ENCODE measurements around the gene SREBF2.
"Not testable (repeated sequence)": the region's sequence is repeated elsewhere in the genome, so short reads cannot be mapped to it uniquely, and the experiment has no call there.

SREBF2 gene

DNA sequence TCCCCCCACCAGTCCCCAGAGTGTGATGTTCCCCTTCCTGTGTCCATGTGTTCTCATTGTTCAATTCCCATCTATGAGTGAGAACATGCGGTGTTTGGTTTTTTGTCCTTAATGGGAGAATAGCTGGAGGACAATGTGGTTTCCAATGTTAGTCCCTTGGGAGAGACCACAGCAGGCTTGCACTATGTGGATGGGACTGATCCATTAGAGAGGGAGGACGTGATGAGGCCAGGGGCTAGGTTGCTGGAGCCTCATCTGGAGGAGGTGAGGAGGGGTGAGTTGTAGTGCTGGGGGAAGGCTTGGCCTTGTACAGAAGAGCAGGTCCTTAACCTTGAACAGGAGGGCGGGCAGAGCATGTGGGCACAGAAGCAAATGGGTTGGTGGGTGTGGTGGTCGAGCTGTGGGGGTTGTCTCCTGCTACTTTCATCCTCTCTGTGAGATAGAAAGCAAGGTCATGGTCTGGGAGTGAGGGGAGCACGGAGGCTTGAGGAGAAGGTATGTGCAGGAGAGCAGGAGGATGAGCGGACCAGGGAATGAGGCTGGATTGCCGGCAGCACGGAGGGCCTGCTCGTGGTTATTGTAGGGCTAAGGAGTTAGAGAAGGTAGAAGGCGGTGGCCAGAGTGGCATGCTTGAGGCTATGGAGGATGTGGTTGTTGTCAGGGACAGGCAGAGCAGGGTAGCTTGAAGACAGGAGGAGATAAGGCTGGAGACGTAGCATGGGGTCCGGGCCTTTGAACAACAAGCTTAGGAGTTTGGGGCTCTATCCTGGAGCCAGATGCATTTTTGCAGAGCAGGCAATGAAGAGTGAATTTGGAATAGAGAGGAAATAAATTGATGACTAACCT is 11.2 kb upstream of the SREBF2 start:
- no peak for DNase-seq (ENCODE audit: low read depth)

DNA sequence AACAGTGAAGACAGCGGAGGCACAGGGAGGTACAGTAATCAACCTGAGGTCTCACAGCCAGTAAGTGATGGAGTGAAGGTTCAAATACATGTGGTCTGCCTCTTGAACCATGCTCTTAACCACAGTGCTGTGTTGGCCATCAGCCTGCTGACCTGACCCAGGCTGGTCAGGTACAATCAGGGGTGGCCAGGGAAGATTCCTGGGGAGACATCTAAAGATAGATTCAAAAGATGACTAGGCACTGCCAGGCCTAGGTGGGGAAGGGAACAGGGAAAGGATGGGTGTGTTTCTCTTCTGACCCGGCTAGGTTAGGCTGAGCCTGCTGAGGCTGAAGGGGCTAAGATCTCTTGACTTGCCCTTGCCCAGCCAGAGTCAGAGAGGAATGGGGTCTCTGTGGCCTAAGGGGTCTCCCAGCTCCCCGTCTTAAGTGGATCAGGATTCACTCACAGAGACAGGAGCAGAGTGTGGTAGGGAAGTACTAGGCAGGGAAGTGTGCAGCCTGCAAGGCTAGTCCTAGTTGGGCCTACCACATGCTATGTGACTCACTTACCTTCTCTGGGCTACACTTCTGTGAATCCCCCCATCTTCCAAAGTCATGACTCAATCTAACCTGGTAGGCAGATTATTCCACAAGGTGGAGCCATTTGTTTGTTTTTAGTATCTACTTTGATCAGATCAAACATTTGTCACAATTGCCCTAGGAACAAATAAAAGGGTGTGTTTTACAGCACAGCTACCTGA is 10.4 kb upstream of the SREBF2 start:
- DNase-seq (ENCODE audit: low read depth), result peak; percentile 6

DNA sequence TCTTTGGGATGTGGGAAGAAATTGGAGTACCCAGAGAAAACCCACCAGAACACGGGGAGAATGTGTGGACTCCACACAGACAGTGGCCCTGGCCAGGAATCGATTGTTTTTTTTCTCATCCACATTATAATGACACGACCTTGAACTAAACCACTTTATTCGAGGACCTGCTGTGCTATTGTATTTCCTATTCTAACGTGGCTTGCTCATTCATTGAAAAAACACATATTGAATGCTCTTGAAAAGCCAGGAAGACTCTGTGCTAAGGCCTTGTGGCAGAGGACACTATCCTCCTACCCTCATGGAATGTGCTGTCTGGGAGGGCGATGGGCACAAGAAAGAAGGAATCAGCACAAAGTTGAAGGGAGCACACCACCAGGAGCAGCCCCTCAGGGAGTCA is 9.1 kb upstream of the SREBF2 start:
- DNase-seq (ENCODE audit: low read depth), result no peak

DNA sequence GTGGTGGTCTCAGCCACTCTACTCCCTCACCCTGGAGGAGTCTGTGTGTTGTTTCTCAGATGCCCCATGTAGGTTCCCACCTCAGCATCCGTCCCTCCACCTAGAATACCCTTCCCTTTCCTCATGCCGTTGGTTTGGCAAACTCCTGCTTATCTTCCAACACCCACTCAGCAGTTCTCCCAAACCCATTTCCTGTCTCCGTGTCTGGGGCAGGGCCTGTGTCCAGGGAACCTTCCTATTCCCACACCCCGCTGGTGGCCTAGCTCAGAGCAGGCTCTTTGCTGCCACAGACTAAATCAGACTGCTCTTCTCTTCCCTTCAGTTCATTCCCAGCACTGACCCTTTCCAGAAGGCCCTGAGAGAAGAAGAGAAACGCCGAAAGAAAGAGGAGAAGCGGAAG is 7.5 kb upstream of the SREBF2 start:
- DNase-seq (ENCODE audit: low read depth), result no peak

DNA sequence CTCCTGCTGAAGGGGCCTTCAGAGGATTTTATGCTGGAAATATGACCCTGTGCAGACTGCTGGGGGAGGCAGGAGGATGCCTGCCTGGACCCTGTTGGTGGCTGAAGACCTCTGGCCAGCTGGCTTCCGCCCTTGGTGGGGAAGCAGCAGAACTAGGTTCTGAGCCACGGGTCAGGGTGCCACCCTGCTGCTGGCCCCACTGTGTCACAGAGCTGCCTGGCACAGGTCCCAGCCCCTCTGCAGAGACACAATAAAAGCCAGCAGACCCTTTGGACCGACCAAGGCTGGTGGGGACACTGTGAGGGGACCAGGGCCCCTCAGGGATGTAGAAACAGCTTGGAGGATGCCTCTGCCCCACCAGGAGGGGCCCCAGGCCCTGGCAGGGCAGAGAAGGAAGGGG is 6.9 kb upstream of the SREBF2 start:
- no peak for DNase-seq (ENCODE audit: low read depth)

DNA sequence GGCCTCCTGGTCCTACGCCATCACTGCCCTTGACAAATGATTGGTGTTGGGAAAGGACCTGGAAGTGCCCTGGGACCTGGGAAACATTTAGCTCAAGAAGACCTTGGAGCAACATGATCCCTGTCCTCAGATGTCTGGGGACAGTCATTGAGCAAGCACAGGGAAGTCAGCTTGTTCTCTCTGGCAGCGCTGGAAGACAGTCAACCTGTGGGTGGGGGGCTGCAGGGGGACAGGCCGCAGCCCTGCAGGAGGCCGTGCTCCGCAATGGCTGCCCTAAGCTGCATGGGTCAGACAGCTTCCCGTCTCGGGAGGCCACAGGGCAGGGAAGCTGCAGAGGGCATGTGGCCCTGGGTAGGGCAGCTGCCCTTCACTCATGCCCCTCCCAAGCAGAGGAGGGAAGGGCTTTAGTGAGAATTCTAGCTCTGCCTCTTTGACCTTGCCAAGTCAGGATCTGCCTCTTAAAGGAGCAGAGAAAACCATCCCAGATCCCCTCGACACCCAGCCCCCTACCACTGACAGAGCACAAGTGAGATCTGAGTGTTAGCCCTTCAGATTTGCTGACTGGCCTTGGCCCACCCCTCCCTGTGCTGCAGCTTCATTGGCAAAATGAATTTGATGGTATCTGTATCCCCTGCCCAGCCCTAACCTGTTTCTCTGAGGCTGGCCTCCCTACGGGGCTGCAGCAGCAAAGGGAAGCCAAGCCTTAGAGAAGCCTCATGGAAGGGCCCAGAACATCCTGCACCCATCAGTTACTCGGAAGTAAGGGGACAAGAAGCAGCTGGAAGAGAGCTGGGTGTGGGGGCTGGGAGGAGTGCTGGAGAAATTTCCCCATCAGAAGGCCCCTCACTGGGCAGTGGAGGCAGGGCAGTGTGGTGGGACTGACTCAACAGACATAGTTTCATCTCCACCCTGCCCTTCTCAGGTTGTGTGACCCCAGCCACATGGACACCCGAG is 6.2 kb upstream of the SREBF2 start:
- no peak for DNase-seq (ENCODE audit: low read depth)

DNA sequence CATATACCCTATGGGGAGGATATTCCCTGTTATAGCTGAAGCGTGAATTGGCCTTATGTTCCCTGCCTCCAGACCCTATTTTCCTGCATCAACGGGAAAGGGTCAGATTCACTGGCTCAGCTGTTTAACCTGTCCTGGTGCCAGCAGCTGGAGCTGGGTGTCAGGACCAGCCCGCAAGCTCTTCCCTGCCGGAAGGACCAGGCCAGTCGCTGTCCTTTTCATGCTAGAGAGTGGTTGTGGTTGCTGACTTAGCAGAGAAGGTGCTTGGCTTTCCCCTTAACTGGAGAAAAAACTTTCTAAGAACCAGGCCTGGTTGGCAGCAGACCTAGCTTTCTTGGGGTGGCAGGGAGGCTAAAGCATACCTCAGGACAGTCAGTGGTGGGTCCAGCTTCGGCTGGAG is 5.2 kb upstream of the SREBF2 start:
- no peak for DNase-seq (ENCODE audit: low read depth)

DNA sequence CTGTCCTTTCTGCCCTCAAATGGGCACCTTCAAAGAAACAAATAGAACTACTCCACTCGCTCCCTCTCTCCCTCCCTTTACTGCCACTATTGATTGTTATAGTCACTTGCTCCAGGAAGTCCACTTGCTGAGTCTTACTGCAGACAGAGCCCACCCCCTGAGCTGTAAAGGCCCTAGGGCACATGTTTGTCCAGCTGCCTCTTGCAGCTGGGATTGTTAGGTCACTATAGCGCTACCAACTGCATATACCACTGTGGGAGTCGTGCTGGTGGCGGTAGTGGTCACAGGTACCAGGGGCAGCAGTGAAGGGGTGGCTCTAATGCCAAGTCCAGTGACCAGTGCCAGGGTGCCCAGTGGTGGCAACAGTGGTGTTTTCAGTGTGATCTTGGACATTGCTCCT is 4.4 kb upstream of the SREBF2 start:
- no peak for DNase-seq (ENCODE audit: low read depth)

DNA sequence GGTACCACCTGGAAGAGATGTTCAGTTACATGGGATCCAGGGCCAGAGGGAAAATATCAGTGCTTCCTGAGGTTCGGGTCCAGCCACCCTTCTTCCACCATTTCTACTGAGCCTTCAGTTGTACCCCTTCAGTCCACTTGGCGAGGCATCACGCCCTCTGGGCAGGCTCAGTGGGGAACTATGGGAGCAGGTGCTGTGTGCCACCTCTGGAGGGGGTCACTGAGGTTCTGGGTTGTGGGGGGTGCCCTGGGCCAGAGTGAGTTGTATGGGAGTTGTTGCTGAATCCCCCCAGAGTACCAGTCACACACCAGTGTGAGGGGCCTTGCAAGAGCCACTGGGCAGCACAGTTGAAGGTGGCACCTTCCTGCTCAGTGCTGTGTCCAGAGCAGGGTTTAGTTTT is 2.7 kb upstream of the SREBF2 start:
- DNase-seq (ENCODE audit: low read depth), result no peak

DNA sequence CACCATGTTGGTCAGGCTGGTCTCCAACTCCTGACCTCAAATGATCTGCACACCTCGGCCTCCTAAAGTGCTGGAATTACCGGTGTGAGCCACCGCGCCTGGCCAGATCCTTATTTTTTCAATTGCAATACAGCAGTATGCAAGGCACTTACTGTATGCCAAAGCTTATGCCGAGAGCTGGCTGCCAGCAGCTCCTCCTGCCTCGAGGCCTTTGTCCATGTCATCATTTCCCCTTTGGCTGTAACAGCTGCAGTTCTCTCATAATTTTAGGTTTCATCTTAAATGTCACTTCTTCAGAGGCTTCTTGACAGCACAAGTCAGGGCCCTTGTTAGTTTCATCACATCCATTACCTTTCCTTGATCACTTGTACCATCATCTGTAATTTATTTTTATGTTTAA is 1.5 kb upstream of the SREBF2 start:
- DNase-seq (ENCODE audit: low read depth), result no peak

DNA sequence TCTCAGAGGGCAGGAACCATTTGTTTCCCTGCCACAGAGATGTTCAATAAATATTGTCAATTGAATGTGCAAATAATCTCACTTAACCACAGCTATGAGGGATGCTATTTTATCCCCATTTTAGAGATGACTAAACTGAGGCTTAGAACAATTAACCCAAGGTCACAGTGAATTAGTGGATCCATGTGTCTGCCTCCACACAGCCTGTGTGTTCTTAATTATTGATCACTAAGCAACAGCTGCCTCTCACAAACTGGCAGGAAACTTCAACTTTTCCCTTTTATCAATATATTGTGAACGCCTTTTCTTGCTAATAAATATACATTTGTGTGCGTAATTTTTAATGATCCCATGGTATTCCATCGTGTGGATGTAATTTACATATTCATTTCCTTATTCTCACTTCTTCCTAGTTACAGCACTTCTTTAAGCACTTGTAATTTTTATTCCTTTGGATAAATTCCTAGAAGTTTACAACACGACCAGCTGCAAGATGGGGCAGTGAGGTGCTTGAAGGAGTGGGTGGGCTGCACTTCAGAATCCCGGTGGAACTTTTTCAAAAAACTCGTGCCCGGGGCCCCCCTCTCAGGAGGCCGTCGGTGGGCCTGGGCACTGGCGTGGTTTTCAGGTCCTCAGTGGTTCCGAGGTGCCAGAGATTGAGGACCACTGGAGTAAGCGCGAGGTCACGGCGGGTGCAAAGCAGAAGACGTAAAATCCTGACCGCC is 915 bp upstream of the SREBF2 start:
- no peak for DNase-seq (ENCODE audit: low read depth)

DNA sequence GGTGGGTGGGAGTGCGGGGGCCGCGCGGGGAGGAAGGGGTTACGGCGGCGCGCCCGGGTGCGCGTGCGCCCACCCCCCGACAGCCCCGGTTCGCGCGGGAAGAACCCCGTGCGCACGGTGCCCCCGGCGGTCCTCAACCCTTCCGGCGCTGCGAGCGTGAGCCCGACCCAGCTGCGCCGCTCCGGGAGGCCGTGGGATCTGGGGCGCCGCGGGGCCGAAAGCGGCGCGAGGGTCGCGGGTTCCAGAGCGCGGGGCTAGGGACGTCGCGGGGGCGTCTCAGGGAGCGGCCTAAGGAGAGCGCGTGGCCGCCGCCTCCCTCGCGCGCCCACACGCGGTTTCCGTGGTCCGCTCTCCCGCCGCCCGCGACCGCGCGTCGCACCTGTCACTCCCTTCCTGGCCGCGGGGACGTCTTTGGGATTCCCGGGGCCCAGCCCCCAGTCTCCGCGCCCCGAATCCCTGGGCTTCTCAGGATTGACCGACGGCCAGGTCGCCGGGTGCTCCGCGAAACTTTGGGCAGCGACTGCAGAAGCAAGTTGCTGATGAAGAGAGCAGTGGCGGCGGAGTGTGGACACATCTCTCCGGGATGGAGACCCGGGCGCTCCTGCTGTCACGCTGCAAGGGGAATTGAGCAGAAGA is 582 bp downstream of the SREBF2 start:
- DNase-seq (ENCODE audit: low read depth), result peak; percentile 24

DNA sequence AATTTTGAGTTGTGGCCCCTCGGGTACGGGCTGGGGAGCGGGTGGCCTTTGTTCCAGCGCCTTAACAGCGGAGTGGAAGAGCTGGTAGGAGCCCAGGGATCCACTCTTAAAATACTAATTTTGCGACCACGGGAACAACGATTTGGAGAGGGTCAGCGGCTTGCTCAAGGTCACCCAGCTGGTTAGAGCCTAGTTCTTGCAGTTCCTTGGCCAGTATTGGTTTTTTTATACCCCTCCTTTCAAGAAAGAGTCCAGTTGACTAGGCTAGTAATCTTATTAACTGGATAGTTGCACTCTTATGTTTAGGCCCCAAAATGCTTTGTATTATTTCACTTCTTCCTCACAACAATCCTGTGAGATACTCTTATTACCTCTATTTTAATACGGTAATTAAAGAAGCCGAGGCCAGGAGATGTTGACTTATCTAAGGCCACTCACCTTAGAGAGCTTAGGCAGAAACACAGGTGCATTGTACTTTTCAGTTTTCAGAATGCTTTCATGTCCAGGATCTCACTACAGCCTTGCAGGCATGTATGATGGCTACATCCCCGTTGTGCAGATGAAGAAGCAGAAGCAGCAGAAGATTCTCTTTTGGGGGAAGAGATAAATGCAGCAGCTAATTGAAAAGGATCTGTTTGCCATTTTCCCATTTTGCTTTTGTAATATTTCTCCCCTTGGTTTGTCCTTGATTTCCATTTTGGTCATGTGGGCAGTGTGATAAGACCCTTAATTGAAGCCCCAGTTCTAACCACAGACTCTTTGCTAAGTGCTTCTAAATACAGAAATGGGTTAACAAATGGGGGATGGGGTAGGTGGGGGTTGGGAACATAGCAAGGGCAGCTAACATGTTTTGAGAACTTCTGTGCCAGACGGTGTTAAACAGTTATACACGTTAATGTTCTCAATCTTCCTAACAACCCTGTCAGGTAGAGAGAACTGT is 1.4 kb downstream of the SREBF2 start:
- DNase-seq (ENCODE audit: low read depth), result no peak

DNA sequence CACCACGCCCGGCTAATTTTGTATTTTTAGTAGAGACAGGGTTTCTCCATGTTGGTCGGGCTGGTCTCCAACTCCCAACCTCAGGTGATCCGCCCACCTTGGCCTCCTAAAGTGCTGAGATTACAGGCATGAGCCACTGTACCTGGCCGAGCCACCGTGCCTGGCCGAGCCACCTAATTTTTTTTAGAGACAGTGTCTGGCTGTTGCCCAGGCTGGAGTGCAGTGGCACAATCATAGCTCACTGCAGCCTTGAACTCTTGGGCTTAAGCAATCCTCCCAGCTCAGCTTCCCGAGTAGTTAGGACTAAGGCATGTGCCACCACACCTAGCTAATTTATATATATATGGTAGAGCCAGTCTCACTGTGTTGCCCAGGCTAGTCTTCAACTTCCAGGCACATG is 2.6 kb downstream of the SREBF2 start:
- not testable (repeated sequence) for DNase-seq (ENCODE audit: low read depth)

DNA sequence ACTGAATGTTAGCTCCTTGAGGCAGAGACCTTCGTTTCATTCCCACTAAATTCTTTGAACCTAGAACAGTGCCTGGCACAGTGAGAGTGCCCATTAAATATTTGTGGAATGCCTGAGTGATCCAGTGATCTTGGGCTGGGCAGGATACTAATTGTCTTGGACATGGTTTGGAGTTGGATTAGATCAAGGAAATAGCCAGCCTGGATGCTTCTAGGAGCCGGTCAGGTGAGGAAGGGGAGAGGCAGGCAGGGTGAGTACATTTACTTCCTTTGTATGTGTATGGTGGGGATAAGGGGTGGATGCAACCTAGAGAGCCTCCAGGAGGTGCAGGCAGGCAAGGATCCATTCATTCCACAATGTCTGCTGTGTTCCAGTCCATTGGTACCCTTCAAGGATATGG is 3.6 kb downstream of the SREBF2 start:
- DNase-seq (ENCODE audit: low read depth), result no peak

DNA sequence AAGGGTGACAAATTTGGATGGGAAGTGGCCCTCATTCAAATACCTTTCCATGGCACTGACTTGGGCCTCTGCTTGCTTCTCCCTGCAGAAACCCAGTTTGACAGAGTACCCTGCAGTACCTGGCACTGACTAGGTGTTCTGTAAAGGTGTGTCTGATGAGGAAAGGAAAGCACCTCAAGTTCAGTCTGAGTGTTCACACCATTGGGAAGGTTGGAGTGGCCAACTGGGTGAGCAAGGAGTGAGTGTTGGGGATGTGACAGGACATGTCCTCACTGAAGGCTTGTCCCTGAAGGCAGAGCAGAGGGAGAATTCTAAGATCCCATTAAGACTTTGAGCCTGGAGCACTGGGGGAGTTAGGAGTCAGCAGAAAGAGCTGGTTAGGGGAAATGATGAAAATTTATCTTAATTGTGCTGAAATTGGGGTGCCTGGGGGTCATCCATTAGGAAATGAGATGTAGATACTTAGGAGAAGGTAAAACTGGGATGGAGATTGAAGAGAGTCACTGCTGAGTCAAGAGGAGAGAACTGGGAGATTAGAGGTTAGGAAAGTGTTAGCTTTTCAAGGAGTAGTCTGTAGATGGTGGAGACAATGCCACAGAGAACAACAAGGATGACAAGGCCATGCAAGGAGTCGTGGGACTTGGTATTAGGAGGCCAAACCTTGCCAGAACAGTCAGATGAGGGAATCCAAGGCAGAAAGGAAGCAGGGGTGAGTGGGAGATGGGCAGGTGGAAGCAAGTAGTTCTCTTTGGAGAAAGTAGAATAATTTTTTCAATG is 6.1 kb downstream of the SREBF2 start:
- DNase-seq (ENCODE audit: low read depth), result no peak

DNA sequence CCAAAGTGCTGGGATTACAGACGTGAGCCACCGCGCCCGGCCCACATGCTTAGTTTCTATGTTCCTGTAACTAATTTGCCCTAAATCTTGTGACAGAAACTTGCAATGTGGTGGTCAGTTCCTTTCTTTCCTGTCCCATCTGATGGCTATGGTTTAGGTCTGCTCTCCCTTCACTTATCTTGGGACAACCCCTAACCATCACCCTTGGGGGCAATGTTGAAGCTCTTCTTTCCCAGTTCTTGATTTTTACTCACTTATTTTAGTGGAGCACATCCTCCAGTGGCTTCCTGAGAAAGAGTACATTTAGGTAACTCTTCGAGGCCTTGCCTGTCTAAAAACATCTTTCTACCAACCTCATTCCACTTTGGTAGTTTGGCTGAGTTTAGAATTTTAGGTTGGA is 7.3 kb downstream of the SREBF2 start:
- DNase-seq (ENCODE audit: low read depth), result no peak

DNA sequence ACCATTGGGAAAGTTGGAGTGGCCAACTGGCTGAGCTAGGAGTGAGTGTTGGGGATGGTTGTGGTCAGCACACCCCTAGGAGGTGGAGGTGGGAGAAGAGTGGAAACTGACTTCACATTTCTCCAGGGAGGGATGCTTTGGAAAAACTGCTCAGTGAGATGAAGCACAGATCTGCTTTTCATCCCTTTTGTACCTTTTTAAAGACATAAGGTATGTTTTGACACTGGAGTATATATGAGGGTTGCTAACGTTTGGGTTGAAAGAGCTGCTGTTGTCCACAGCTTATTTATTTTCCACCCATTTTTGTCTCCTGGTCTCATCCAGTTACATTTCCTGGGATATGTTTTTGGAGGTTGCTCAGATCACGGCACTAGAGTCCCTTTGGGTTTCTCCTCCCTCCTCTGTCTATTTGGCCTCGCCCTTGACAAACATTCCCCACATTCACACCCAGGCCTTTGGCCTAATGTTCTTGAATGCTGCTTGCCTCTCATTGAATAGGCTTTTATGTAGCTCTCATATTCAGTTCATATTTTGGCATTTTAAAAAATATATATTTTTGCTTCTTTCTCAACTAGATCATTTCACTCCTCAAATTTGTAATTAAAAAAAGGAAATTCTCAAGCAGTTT is 8.3 kb downstream of the SREBF2 start:
- DNase-seq (ENCODE audit: low read depth), result no peak

All from T follicular helper cell (primary cell).